ENCODE measurements around the gene TEAD3.
"Not testable (repeated sequence)": the region's sequence is repeated elsewhere in the genome, so short reads cannot be mapped to it uniquely, and the experiment has no call there.

TEAD3 gene

GRCh38 chr6:35445691-35446090, 51.2 kb downstream of the TEAD3 start:
- DNase-seq = no peak

- DNase-seq = no peak
Observed at GRCh38 chr6:35443341-35444030, 53.4 kb downstream of the TEAD3 start.

GRCh38 chr6:35442693-35443092, 54.2 kb downstream of the TEAD3 start:
- no peak for DNase-seq

GRCh38 chr6:35441642-35442041, 55.2 kb downstream of the TEAD3 start:
- no peak for DNase-seq

- DNase-seq = no peak
Observed at GRCh38 chr6:35441205-35441604, 55.7 kb downstream of the TEAD3 start.

GRCh38 chr6:35439308-35439707, 57.6 kb downstream of the TEAD3 start:
- no peak for DNase-seq

- DNase-seq = not testable (repeated sequence)
Observed at GRCh38 chr6:35438378-35439065, 58.4 kb downstream of the TEAD3 start.

GRCh38 chr6:35436071-35436857, 60.6 kb downstream of the TEAD3 start:
- no peak for DNase-seq

- no peak for DNase-seq
Observed at GRCh38 chr6:35435074-35435837, 61.6 kb downstream of the TEAD3 start.

GRCh38 chr6:35432702-35433101, 64.2 kb downstream of the TEAD3 start:
- not testable (repeated sequence) for DNase-seq

- no peak for DNase-seq
Observed at GRCh38 chr6:35432291-35432690, 64.6 kb downstream of the TEAD3 start.

- no peak for DNase-seq
Observed at GRCh38 chr6:35429463-35429862, 67.4 kb downstream of the TEAD3 start.

- no peak for DNase-seq
Observed at GRCh38 chr6:35428421-35429149, 68.3 kb downstream of the TEAD3 start.

GRCh38 chr6:35427851-35428321, 69.0 kb downstream of the TEAD3 start:
- no peak for DNase-seq

- no peak for DNase-seq
Observed at GRCh38 chr6:35427435-35427834, 69.4 kb downstream of the TEAD3 start.

GRCh38 chr6:35426074-35426473, 70.8 kb downstream of the TEAD3 start:
- no peak for DNase-seq

GRCh38 chr6:35425284-35425683, 71.6 kb downstream of the TEAD3 start:
- DNase-seq = no peak
